PFSK-1 (cell line): ENCODE measurements around the gene IPCEF1.

Source experiments
- FOXP2 ChIP-seq: optimal IDR thresholded peaks from 2 replicates; pipeline ENCODE3; 2011; ENCODE audit warnings: borderline replicate concordance, control low read depth, inconsistent platforms; ENCODE audit not compliant: insufficient read depth; ENCODE audit errors: extremely low read length, extremely low read depth
- POLR2AphosphoS5 ChIP-seq: IDR thresholded peaks from 2 replicates; pipeline ENCODE4 v1.6.1; 2012; ENCODE audit warnings: low read depth, mild to moderate bottlenecking, control low read depth, low read length, moderate library complexity
- SIN3A ChIP-seq: IDR thresholded peaks from 2 replicates; pipeline ENCODE4 v1.6.1; 2012; ENCODE audit warnings: mild to moderate bottlenecking, low read length, moderate library complexity, borderline replicate concordance; ENCODE audit not compliant: insufficient read depth
- TAF1 ChIP-seq: IDR thresholded peaks from 2 replicates; pipeline ENCODE4 v1.6.1; 2012; ENCODE audit warnings: low read length, control low read depth, borderline replicate concordance; ENCODE audit not compliant: insufficient read depth

DNA sequence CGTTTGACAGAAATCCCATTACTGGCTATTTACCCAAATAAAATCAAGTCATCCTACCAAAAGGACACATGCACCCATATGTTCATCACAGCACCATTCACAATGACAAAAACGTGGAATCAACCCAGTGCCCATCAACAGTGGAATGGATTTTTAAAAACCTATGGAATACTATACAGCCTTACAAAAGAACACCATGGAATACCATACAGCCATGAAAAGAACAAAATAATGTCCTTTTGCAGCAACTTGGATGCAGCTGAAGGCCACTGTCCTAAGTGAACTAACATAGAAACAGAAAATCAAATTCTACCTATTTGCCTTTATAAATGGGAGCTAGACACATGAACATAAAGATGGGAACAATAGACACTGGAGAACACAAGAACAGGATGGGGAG lies 17.4 kb upstream of the IPCEF1 start:
- TF ChIP-seq FOXP2: no peak
- TF ChIP-seq POLR2AphosphoS5: no peak
- no peak for TF ChIP-seq SIN3A
- no peak for TF ChIP-seq TAF1
